ENCODE results near the gene IRF4.

IRF4 gene

GRCh38 chr6:390914-391558 lies 516 bp upstream of the IRF4 start:
- Histone ChIP-seq H3K4me3 (ENCODE audit: low read depth, low read length) (no peak overlapping the region), H3K27ac (ENCODE audit: extremely low read depth, low read depth, low read length) (no peak overlapping the region), H3K9me3 (ENCODE audit: control insufficient read depth, insufficient read depth, low read depth, low read length) (no peaks in the 10 kb centered on the region), H3K4me1 (ENCODE audit: control insufficient read depth, insufficient read depth, low read length) (no peaks in the 10 kb centered on the region; the same call in 1 of the 2 replicates), H3K36me3 (ENCODE audit: control insufficient read depth in 2 of 2, insufficient read depth in 1 of 2, low read length in 2 of 2) (no peaks in the 10 kb centered on the region)
- ChIA-PET POLR2A (no interaction called here), CTCF (interaction anchor here (1.2 kb wide), 1 partner anchor 18 kb away, joined by 3 read pairs; no protein-coding TSS in a partner anchor)
- TF ChIP-seq, protein P1, sequence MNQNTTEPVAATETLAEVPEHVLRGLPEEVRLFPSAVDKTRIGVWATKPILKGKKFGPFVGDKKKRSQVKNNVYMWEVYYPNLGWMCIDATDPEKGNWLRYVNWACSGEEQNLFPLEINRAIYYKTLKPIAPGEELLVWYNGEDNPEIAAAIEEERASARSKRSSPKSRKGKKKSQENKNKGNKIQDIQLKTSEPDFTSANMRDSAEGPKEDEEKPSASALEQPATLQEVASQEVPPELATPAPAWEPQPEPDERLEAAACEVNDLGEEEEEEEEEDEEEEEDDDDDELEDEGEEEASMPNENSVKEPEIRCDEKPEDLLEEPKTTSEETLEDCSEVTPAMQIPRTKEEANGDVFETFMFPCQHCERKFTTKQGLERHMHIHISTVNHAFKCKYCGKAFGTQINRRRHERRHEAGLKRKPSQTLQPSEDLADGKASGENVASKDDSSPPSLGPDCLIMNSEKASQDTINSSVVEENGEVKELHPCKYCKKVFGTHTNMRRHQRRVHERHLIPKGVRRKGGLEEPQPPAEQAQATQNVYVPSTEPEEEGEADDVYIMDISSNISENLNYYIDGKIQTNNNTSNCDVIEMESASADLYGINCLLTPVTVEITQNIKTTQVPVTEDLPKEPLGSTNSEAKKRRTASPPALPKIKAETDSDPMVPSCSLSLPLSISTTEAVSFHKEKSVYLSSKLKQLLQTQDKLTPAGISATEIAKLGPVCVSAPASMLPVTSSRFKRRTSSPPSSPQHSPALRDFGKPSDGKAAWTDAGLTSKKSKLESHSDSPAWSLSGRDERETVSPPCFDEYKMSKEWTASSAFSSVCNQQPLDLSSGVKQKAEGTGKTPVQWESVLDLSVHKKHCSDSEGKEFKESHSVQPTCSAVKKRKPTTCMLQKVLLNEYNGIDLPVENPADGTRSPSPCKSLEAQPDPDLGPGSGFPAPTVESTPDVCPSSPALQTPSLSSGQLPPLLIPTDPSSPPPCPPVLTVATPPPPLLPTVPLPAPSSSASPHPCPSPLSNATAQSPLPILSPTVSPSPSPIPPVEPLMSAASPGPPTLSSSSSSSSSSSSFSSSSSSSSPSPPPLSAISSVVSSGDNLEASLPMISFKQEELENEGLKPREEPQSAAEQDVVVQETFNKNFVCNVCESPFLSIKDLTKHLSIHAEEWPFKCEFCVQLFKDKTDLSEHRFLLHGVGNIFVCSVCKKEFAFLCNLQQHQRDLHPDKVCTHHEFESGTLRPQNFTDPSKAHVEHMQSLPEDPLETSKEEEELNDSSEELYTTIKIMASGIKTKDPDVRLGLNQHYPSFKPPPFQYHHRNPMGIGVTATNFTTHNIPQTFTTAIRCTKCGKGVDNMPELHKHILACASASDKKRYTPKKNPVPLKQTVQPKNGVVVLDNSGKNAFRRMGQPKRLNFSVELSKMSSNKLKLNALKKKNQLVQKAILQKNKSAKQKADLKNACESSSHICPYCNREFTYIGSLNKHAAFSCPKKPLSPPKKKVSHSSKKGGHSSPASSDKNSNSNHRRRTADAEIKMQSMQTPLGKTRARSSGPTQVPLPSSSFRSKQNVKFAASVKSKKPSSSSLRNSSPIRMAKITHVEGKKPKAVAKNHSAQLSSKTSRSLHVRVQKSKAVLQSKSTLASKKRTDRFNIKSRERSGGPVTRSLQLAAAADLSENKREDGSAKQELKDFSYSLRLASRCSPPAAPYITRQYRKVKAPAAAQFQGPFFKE (tag by site-specific recombination; IDR thresholded peaks at IDR 0.05; ENCODE audit: borderline replicate concordance): no peak
- TF ChIP-seq SCRT1 (tag by site-specific recombination; IDR thresholded peaks at IDR 0.05; ENCODE audit: borderline replicate concordance) (no peak), ZNF596 (tag by site-specific recombination; IDR thresholded peaks at IDR 0.05) (no peak), ZNF830 (tag by site-specific recombination; IDR thresholded peaks at IDR 0.05; ENCODE audit: low read depth) (no peak), ZBTB49 (tag by site-specific recombination; IDR thresholded peaks at IDR 0.05; ENCODE audit: low read depth) (no peak), ZNF335 (tag by site-specific recombination; conservative IDR thresholded peaks at IDR 0.05) (peak; percentile 7), SETDB1 (IDR thresholded peaks at IDR 0.05; ENCODE audit: insufficient read length, low read length) (no peak), ZNF792 (tag by site-specific recombination; IDR thresholded peaks at IDR 0.05) (0 out of 2 replicates have a peak, but pooled peaks have one; percentile 56), ZNF239 (tag by site-specific recombination; IDR thresholded peaks at IDR 0.05) (no peak), ZNF354C (tag by site-specific recombination; IDR thresholded peaks at IDR 0.05; ENCODE audit: borderline replicate concordance, low read depth) (no peak), ZNF704 (tag by site-specific recombination; IDR thresholded peaks at IDR 0.05) (no peak), ZNF548 (tag by site-specific recombination; IDR thresholded peaks at IDR 0.05) (no peak), ZNF302 (tag by site-specific recombination; IDR thresholded peaks at IDR 0.05; ENCODE audit: low read depth) (no peak), ZNF555 (tag by site-specific recombination; conservative IDR thresholded peaks at IDR 0.05) (no peak), ZBTB21 (tag by site-specific recombination; IDR thresholded peaks at IDR 0.05) (no peak), ZBTB6 (tag by site-specific recombination; IDR thresholded peaks at IDR 0.05) (no peak), ZNF473 (tag by site-specific recombination; IDR thresholded peaks at IDR 0.05) (no peak), ZNF580 (tag by site-specific recombination; IDR thresholded peaks at IDR 0.05) (no peak), ZNF837 (tag by site-specific recombination; IDR thresholded peaks at IDR 0.05) (no peak), ZNF324 (tag by site-specific recombination; IDR thresholded peaks at IDR 0.05) (no peak)
- TF ChIP-seq, protein P2, sequence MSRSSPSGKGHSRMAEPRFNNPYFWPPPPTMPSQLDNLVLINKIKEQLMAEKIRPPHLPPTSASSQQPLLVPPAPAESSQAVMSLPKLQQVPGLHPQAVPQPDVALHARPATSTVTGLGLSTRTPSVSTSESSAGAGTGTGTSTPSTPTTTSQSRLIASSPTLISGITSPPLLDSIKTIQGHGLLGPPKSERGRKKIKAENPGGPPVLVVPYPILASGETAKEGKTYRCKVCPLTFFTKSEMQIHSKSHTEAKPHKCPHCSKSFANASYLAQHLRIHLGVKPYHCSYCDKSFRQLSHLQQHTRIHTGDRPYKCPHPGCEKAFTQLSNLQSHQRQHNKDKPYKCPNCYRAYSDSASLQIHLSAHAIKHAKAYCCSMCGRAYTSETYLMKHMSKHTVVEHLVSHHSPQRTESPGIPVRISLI (tag by site-specific recombination; IDR thresholded peaks at IDR 0.05): no peak
- TF ChIP-seq, protein P3, sequence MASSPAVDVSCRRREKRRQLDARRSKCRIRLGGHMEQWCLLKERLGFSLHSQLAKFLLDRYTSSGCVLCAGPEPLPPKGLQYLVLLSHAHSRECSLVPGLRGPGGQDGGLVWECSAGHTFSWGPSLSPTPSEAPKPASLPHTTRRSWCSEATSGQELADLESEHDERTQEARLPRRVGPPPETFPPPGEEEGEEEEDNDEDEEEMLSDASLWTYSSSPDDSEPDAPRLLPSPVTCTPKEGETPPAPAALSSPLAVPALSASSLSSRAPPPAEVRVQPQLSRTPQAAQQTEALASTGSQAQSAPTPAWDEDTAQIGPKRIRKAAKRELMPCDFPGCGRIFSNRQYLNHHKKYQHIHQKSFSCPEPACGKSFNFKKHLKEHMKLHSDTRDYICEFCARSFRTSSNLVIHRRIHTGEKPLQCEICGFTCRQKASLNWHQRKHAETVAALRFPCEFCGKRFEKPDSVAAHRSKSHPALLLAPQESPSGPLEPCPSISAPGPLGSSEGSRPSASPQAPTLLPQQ (tag by site-specific recombination; IDR thresholded peaks at IDR 0.05): no peak
